Neural cell (in vitro differentiated cells): ENCODE results near the gene PELO. TPM values are rescaled to one million over a fixed set of nuclear protein-coding genes. Genes with fewer than 3 reads are reported as not detected.
"Not testable (repeated sequence)": the region's sequence is repeated elsewhere in the genome, so short reads cannot be mapped to it uniquely, and the experiment has no call there.

Experiments
- H2AFZ ChIP-seq: fragments of 200-600, 300-800 bp; sonication (generic), shearing (Covaris generic); 2 replicates; pipeline ENCODE4 v1.6.0; 2014; ENCODE audit warnings: low read depth, mild to moderate bottlenecking, antibody characterized with exemption, low read length, moderate library complexity
- H3F3A ChIP-seq: fragments of 200-600 bp; shearing (Covaris generic); 2 replicates; pipeline ENCODE4 v1.6.1; 2016; ENCODE audit warnings: mild to moderate bottlenecking, moderate library complexity, mixed read lengths, antibody characterized with exemption, low read length; ENCODE audit not compliant: insufficient read depth, poor library complexity, severe bottlenecking
- H3K27ac ChIP-seq: fragments of 200-600, 300-800 bp; sonication (generic), shearing (Covaris generic); 2 replicates; pipeline ENCODE4 v1.5.1; 2014; ENCODE audit warnings: mild to moderate bottlenecking, low read length, moderate library complexity
- H3K27me3 ChIP-seq: fragments of 300-800, 200-600 bp; sonication (generic), shearing (Covaris generic); 2 replicates; pipeline ENCODE4 v1.6.0; 2014; ENCODE audit warnings: mild to moderate bottlenecking, low read depth, low read length, moderate library complexity; ENCODE audit not compliant: insufficient read depth
- H3K36me3 ChIP-seq: fragments of 300-800, 200-600 bp; sonication (generic), shearing (Covaris generic); 2 replicates; pipeline ENCODE4 v1.5.1; 2014; ENCODE audit warnings: mild to moderate bottlenecking, antibody characterized with exemption, low read length, moderate library complexity; ENCODE audit not compliant: insufficient read depth
- H3K4me2 ChIP-seq: fragments of 300-800, 200-600 bp; sonication (generic), shearing (Covaris generic); 2 replicates; pipeline ENCODE4 v1.6.0; 2014; ENCODE audit warnings: mild to moderate bottlenecking, low read length
- H3K4me3 ChIP-seq: fragments of 300-800, 200-600 bp; sonication (generic), shearing (Covaris generic); 2 replicates; pipeline ENCODE4 v1.5.1; 2014; ENCODE audit warnings: mild to moderate bottlenecking, low read length, moderate library complexity
- H3K79me2 ChIP-seq: fragments of 200-600 bp; shearing (Covaris generic); replicated peaks from 2 replicates; pipeline ENCODE4 v1.6.0; 2014; ENCODE audit warnings: mild to moderate bottlenecking, low read length, moderate library complexity; ENCODE audit not compliant: insufficient read depth
- H3K9ac ChIP-seq: fragments of 300-800, 200-600 bp; sonication (generic), shearing (Covaris generic); 2 replicates; pipeline ENCODE4 v1.6.1; 2016; ENCODE audit warnings: mild to moderate bottlenecking, low read length, mixed read lengths
- H3K9me2 ChIP-seq: fragments of 200-600 bp; shearing (Covaris generic); 2 replicates; pipeline ENCODE4 v1.6.1; 2016; ENCODE audit warnings: mild to moderate bottlenecking, low read length, mixed read lengths; ENCODE audit not compliant: insufficient read depth
- H3K9me3 ChIP-seq: fragments of 200-600, 300-800 bp; sonication (generic), shearing (Covaris generic); 2 replicates; pipeline ENCODE4 v1.6.1; 2016; ENCODE audit warnings: mild to moderate bottlenecking, mixed run types, low read length, moderate library complexity, mixed read lengths
- H4K20me1 ChIP-seq: fragments of 200-600 bp; shearing (Covaris generic); 2 replicates; pipeline ENCODE4 v1.6.1; 2016; ENCODE audit warnings: mild to moderate bottlenecking, mixed run types; ENCODE audit not compliant: insufficient read depth
- CTCF ChIP-seq: fragments of 450-650 bp; IDR thresholded peaks from 2 replicates; pipeline ENCODE4 v1.5.1; 2014; ENCODE audit warnings: antibody characterized with exemption, mild to moderate bottlenecking, moderate library complexity; ENCODE audit not compliant: poor library complexity, severe bottlenecking
- EP300 ChIP-seq: fragments of 450-650 bp; conservative IDR thresholded peaks from 2 replicates; pipeline ENCODE4 v1.6.1; 2014; ENCODE audit warnings: antibody characterized with exemption, mild to moderate bottlenecking, moderate library complexity; ENCODE audit not compliant: poor library complexity, severe bottlenecking
- EZH2 ChIP-seq: fragments of 200-600, 300-800 bp; shearing (Covaris generic), sonication (generic); IDR thresholded peaks from 2 replicates; pipeline ENCODE4 v1.6.1; 2014; ENCODE audit warnings: antibody characterized with exemption, low read length, borderline replicate concordance, mild to moderate bottlenecking; ENCODE audit not compliant: insufficient read depth, poor library complexity, severe bottlenecking
- MXI1 ChIP-seq: fragments of 450-650 bp; conservative IDR thresholded peaks from 2 replicates; pipeline ENCODE4 v1.6.1; 2014; ENCODE audit warnings: antibody characterized with exemption, mild to moderate bottlenecking; ENCODE audit not compliant: poor library complexity, severe bottlenecking
- POLR2AphosphoS5 ChIP-seq: IDR thresholded peaks from 2 replicates; pipeline ENCODE4 v1.6.1; 2012
- RAD21 ChIP-seq: fragments of 450-650 bp; conservative IDR thresholded peaks from 2 replicates; pipeline ENCODE4 v1.6.1; 2014; ENCODE audit warnings: antibody characterized with exemption, mild to moderate bottlenecking, moderate library complexity
- REST ChIP-seq: IDR thresholded peaks from 2 replicates; pipeline ENCODE4 v1.6.1; 2012; ENCODE audit warnings: borderline replicate concordance
- SMC3 ChIP-seq: fragments of 450-650 bp; conservative IDR thresholded peaks from 2 replicates; pipeline ENCODE4 v1.6.1; 2014; ENCODE audit warnings: antibody characterized with exemption, mild to moderate bottlenecking, moderate library complexity; ENCODE audit not compliant: poor library complexity
- TAF1 ChIP-seq: IDR thresholded peaks from 2 replicates; pipeline ENCODE4 v1.6.1; 2012; ENCODE audit warnings: low read depth
- polyA plus RNA-seq: library from polyadenylated mRNA; depleted of rRNA; stranded (reverse); fragments of >200 nt; gene quantifications from 2 replicates; pipeline ENCODE4 v1.2.3, GENCODE V29; 2014

PELO gene
- polyA plus RNA-seq, 1 donor from 2014 or later: 10.5 TPM

DNA sequence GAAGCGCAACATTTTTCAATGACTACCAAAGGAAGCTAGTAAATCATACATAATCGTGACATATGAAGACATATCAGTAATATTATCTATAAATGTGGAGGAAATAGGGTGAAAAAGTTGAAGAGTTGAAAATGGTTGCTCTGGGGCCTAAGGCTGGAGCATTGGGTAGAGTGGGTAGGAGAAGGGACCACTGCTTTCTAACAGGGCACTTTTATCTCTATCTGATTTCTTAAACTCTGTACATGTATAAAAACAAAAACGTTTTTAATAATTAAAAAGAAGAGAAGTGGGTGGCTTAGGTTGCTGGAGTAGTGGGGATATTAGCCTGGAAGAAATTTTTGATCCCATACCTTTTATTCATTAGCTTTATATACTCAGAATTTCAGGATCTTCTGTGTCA is 44.2 kb upstream of the PELO start:
- Histone ChIP-seq H3K4me2 (no peak overlapping the region), H3K9me2 (no peaks in the 10 kb centered on the region), H3F3A (no peaks in the 10 kb centered on the region), H3K27me3 (no peaks in the 10 kb centered on the region), H3K9ac (no peak overlapping the region), H3K36me3 (no peaks in the 10 kb centered on the region), H3K4me3 (no peak overlapping the region), H3K27ac (no peak overlapping the region), H4K20me1 (no peaks in the 10 kb centered on the region), H2AFZ (no peak overlapping the region), H3K9me3 (no peaks in the 10 kb centered on the region), H3K79me2 (no peaks in the 10 kb centered on the region)
- no peak for TF ChIP-seq SMC3
- no peak for TF ChIP-seq EP300
- no peak for TF ChIP-seq MXI1
- no peak for TF ChIP-seq RAD21
- no peak for TF ChIP-seq CTCF
- TF ChIP-seq TAF1: no peak
- no peak for TF ChIP-seq POLR2AphosphoS5
- TF ChIP-seq REST: no peak
- no peak for TF ChIP-seq EZH2

GRCh38 chr5:52743970-52744369 is 43.7 kb upstream of the PELO start:
- TF ChIP-seq POLR2AphosphoS5 (no peak), MXI1 (no peak), REST (no peak), TAF1 (no peak), EP300 (no peak), SMC3 (no peak), CTCF (no peak), RAD21 (no peak), EZH2 (no peak)
- no peak overlapping the region for H3K4me2 ChIP-seq
- no peaks in the 10 kb centered on the region for H3K9me3 ChIP-seq
- H3K36me3 ChIP-seq: no peaks in the 10 kb centered on the region
- no peaks in the 10 kb centered on the region for H3K79me2 ChIP-seq
- no peaks in the 10 kb centered on the region for H3K27me3 ChIP-seq
- no peak overlapping the region for H3K9ac ChIP-seq
- no peak overlapping the region for H3K4me3 ChIP-seq
- no peaks in the 10 kb centered on the region for H3K9me2 ChIP-seq
- H2AFZ ChIP-seq: no peak overlapping the region
- H4K20me1 ChIP-seq: no peaks in the 10 kb centered on the region
- H3K27ac ChIP-seq: no peak overlapping the region
- no peaks in the 10 kb centered on the region for H3F3A ChIP-seq

GRCh38 chr5:52744867-52745458 is 42.8 kb upstream of the PELO start:
- not testable (repeated sequence) for H3K9ac ChIP-seq, H3F3A ChIP-seq, H3K27ac ChIP-seq, H3K9me3 ChIP-seq, H3K4me2 ChIP-seq, H2AFZ ChIP-seq, H3K79me2 ChIP-seq, H3K9me2 ChIP-seq, H4K20me1 ChIP-seq, H3K36me3 ChIP-seq, H3K27me3 ChIP-seq, H3K4me3 ChIP-seq
